Dedifferentiated amniotic fluid mesenchymal stem cell (primary cell): ENCODE data around the gene LAMA4.
"Not testable (repeated sequence)": the region's sequence is repeated elsewhere in the genome, so short reads cannot be mapped to it uniquely, and the experiment has no call there.

ENCODE experiments used
- DNase-seq: peaks from one replicate; pipeline ENCODE4 v3.0.0-alpha.2; 2016; ENCODE audit errors: extremely low spot score

Gene LAMA4

DNA sequence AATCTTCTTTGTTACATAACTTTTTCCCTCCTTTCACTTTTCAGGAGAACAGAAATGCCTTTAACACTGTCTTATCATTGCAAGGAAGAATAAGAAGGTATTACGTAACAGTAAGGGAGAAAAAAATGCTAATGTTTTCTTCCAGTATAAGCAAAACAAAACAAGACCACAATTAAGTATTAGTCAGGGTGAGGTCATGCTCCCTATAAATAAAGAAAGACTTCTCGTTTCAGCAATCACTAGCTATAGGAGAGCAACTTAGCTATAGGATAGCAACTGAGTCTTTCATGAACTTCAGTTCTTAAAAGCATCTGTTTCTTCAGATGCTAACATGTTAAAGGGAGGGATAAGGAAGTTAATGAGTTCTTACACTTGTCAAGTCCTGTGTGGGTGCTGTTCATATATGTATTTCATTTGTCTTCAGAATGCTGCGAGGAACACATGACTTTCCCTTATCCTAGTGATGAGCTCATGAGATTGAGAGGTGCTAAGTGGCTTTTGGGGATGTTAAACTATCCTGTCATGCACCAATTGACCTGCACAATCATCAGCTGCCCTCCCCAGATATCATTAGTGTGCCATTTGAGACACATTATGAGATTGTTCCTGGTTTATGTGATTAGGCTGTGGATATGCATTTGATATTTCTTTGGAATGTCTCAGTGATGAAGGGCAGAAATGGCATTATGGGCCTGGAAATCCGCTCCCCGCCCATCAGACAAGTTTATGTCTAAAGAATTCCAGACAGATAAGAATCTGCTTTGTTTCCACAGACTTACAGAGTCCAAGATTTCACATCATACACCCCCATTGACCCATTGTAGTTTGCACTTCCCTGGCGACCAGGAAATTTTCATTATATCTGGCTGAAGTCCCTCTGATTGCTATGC lies 37.5 kb downstream of the LAMA4 start:
- DNase-seq, result no peak

DNA sequence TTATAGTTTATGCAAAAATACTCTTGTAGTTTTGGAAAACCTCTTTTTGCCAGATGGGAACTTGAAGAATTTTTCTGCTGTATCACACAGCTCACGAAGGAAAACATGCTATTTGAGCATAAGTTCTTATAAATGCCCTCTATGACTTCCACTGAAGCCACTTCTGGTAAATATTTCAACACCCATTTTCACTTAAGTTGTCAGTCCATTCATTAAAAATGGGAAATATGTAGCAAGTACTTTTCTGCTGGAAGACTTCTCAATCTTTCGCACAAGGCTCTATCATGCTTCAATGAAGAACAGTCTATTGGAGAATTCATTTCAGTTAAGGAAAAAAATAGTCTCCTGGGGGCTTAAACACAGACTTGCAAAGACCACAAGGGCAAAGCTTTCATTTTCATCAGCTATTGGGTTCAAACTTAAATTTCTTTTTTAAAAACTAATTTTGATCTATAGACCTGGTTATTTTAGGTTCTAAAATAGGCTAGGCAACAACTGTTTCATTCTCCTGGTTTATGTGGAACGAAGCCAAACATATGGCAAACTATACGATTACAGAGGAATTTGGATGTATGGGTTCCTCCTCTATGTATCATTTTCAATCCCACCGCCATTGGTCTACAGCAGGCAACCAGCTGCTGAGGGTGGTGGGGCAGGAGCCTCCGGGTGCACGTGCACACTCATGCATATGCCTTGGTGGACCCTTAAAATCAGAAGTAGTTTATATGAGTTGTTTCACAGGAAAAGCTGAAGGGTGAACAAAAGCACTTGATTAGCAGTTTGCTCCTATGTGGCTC lies 38.7 kb downstream of the LAMA4 start:
- DNase-seq, result no peak

DNA sequence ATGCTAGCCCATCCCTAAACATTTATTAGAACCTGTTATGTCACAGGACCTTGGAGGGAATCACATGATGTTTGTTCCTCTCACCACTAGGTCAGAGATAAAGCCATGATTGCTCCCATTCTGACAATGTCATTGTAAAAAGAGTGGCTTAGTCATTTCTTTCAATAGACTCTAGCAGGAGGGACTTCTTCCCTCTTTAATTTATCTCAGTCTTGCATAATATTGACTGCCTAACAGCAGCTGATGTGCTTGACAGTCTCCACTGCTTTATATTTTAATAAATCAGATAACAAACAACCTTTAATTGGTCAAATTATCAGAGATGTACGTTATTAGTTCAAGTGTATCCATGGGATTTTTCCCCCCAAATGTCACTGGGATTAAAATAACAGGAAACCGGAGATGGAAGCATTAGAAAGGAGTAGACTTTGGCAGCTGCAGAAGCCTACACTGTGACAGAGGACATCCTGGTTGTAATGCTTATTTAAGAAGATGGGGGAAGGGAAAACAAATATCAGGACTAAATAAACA lies 39.6 kb downstream of the LAMA4 start:
- DNase-seq, result no peak

DNA sequence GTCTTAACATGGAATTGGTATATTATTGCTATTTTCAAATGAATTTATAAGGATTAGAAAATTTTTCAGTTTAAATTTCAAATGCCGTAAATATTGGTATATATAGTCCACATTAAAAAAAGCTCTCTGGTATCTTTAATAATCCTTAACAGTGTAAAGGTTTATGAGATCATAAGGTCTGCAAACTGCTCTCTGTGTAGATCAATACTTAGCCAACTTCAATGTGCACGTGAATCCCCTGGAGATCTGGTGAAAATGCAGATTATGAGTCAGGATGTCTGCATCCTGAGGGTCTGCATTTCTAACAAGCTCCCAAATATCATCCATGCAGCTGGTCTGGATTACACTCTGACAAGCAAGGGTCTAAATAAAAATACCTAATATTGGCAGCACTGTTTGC lies 43.5 kb downstream of the LAMA4 start:
- no peak for DNase-seq

DNA sequence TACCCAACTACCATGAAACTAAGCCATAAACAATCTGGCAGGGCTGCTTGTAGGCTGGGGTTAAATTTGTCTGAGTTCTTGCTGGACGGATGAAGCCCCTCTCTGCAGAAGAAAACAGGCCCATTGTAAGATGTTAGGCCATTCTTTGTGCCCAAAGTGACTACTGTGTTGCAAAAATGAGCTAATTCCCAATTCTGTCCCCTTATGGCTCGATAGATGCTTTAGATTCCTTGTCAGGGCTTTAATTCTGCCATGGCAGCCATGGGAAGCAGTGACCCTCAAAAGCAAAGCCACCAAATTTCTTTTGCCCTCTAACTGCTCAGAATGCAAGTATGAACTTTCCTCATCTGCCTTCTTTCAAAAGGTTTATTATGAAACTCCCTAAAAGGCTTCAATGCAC lies 45.2 kb downstream of the LAMA4 start:
- no peak for DNase-seq

DNA sequence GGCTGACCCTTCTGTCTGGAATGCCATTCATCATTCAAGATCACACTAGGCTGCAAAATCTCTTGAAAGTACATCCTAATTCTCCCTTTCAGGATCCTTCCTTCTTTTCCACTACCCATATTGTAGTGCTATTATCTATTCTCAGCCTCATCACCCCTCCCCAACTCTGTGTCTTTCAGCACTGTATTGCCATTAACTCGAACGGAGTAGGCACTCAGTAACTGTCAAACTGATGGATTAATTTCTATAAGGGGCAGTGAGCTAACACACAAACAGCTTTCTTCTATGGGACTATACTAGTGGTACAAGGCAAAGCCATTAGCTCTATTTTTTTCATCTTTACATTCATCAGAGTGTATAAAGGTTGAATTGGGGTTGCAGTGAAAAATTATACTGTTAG lies 46.6 kb downstream of the LAMA4 start:
- DNase-seq, result no peak

DNA sequence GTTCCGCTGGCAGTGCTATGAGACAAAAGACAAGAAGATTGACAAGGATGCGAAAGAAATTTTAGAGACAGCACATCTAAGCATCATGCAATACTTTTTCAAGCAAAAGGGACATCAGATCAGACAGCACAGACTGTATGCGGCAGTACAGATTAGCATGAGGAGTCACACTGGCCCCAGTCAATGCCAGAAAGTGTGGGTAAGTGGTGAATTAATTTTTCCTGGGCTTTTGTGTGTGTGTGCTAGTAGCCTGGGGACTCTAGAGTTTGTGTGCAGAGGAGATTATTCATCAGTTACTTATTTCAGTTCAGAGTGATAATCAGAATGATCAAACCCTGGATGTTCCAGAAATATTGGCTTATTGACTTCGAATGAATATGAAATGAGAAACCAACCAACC lies 47.2 kb downstream of the LAMA4 start:
- no peak for DNase-seq

DNA sequence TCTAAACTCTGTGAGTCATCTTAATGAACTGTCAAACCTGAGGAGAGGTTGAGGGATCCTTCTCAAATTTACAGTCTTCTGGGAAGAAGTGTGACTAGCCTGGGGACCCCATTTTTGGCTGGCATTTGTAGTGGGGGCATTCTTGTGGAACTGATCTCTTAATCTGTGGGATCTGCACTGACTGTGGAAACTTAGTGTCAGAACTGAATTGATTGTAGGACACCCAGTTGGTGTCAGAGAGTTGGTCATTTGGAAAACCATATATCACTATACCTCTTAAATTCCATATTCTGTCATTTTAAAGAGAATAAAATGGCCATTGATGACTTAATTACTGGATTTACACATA lies 48.3 kb downstream of the LAMA4 start:
- DNase-seq, result no peak

DNA sequence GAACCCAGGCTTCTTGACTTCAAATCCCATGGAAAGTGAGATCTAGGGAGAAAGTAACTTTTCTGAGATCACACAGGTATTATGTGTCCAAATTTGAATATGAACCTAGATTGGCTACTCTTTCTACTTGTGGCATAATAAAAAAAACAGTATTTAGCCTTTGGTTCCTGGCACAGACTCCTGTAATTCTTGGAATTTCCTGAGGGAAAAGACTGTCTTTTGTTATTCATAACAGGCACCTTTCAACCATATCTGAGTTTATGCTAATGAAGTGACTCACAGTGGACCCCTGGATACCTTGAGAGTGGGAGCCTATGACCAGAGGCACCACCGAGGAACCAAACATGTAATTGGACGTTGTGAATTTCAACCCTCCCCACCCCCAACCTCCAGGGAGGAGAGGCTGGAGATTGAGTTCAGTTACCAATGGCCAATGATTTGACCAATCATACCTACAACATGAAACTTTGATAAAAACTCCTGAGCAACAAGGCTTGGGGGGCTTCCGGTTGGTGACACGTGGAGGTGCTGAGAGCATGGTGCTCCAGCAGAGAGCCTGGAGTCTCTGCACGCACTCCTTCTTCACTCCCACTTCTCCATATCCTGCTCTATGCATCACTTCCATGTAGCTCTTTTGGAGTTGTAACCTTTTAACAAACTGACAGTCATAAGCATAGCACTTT lies 48.8 kb downstream of the LAMA4 start:
- DNase-seq, result no peak

DNA sequence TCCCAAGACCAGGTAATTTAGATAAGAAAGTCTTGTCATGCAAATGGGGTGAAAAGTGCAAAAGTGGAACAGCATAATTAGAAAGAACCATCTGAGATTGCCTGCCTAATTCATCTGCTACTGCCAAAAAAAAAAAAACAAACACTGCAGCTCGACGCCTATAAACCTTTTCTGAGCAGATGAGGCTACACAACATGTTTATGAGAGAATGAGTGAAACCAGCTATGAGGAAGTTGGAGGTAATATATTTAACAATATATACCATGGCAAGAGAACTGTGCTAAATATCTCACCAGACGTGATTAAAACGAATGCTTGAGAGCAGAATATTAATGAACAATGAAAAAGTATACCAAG lies 50.0 kb downstream of the LAMA4 start:
- DNase-seq, result no peak

DNA sequence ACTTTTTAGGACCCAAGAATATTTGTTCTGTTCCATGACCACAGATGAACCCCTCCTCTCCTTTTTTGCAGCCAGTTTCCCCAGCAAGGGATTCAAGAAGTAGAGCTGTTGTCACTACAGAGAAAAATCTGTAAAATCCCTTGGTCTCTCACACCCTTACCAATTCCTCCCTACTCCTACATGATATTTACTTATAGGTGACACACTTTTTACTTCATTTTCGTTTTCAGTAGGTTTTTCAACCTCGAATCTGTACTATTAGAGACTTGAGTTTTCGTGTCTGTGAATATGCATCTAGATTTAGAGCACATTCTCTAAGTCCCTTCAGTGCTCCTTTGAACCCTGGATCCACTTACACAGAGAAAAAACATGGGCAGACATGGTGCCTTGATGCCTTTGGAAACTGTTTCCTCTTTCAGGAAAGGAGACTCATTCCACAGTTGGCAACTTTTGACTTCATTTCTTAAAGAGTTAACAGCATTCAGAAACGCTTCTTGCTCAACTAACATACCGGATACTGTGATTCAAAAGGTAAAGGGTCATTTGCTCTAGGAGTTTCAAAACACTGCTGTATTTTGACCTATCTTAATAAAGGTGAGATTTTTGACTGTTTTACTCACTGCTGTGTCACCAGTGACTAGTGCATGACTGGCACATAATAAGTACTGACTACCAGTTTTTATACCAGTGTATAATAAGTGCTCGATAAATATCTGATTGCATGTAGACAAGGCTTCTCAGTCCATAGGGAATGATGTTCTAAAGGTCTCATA lies 50.6 kb downstream of the LAMA4 start:
- no peak for DNase-seq

DNA sequence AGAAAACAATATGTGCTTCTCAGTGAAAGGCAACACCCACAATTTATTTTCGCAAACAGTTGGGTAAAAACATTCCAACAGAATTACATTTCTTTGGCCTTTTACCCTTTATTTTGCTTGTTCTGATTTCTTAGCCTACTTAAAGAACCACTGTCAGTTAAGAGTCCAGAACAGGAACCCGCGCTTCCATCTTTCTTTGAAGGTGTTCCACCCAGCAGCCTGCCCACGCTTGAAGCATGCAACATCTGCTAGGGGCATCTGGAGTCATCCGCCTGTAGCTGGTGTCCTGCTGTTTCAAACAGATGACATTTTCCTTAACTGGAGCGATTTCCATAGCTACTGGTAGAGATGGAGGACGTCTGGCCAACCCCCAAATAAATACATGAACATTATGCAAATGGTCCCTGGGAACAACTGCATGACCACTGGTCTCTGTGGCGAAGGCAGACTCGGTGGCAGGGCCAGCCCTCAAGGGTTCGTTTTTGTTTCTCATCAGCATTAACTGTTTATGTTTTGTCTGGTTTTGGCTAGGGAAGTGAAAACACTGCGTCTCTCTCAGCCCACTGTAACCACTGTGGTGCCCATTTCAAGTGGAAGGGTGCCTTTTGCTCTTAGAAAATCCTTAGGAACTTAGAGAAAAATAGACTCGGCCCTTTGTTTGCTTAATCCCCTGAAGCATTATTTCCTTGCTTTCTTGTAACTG lies 51.6 kb downstream of the LAMA4 start:
- no peak for DNase-seq

DNA sequence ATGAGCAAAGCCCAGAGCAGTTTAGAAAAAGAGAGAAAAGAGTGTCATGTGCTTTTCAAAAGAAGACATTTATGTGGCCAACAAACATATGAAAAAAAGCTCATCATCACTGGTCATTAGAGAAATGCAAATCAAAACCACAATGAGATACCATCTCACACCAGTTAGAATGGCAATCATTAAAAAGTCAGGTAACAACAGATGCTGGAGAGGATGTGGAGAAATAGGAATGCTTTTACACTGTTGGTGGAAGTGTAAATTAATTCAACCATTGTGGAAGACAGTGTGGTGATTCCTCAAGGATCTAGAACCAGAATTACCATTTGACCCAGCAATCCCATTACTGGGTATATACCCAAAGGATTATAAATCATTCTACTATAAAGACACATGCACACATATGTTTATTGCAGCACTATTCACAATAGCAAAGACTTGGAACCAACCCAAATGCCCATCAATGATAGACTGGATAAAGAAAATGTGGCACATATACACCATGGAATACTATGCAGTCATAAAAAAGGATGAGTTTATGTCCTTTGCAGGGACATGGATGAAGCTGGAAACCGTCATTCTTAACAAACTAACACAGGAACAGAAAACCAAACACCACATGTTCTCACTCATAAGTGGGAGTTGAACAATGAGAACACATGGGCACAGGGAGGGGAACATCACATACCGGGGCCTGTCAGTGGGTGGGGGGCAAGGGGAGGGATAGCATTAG lies 54.0 kb downstream of the LAMA4 start:
- DNase-seq, result not testable (repeated sequence)

DNA sequence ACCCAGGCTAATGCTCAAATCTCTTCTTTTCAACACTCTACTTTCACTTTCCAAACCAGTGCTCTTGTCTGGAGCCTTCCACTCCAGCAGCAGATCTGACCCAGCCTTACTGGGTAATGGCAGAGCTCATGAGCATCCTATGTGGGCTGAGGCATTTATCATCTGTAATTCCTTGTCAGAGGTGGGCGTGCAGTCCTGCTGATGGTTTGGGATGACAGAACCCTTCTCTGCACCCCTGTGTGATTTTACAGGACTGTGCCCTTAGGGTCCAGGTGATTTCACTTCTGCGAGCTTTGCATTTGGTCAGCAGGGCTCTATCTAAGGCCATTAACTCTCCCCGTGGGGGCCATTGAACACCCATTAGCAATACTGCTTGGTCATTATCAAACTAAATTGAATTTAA lies 55.4 kb downstream of the LAMA4 start:
- no peak for DNase-seq

DNA sequence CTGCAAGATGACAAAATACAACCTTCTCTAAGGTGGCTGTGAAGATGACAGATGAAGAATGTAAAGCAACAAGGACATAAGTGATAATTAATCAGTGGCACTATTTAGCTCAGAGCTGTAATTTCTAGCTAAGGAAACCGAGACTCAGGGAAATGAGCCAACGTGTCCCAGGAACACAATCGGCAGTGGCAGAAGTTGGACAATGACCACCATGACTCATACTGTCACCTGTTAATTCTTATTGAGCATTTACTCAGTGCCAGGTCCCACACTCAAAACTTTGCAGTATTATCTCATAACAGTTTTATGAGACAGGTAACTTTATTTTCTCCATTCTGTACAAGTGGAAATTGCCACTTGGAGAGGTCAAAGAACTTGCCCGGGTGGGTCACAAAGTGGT lies 55.8 kb downstream of the LAMA4 start:
- DNase-seq, result no peak

DNA sequence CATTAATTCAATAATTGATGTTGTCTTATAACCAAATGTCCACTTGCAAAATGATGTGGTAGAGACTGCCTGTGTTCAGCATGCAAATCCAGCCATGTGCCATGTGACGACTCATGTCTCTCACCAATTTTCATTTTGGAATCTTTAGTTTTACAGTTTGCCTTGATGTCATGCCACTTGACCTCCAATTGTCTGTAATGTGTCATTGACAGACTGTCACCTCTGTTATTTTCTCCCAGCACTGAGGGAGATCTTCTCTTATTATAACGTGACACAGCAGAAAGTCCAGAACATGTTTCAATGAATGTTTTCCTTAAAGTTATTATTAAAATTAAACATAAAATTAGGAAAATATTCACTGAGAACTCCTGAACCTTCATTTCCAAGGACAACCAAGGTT lies 56.7 kb downstream of the LAMA4 start:
- DNase-seq, result no peak

DNA sequence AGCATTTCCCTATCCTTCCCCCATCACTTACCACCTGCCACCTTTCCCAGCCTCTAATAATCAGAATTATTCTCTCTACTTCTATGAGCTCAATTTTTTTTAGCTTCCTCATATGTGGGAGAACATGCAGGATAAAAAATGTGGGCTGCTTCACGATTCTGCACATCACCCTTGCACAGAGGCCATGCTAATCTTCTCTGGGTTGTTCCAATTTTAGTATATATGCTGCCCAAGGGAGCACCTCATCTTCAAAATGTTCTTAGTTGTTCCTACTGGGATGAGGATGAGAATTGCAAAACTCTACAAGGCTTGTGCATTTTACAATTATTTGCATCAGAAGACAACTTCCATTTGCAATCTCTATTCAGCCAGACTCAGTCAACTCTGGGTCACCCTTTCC lies 58.1 kb downstream of the LAMA4 start:
- no peak for DNase-seq

DNA sequence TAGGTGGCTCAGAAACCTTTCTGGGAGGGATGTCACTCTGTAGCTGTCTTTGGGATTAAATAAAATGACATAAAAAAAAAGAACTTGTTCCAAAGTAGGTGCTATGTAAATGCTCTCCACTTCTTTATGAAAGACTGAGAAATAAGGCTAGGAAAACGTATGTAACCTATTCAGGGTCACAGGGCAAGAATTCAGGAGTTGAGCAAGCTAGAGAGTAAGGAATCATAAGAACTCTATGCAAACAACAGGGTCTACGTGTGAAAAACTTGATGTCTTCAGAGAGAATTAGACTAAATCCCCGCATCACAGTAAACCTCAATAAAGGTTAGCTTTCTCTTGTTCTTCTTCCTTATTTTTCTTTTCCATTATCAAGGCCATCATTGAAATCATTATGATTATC lies 59.2 kb downstream of the LAMA4 start:
- no peak for DNase-seq

DNA sequence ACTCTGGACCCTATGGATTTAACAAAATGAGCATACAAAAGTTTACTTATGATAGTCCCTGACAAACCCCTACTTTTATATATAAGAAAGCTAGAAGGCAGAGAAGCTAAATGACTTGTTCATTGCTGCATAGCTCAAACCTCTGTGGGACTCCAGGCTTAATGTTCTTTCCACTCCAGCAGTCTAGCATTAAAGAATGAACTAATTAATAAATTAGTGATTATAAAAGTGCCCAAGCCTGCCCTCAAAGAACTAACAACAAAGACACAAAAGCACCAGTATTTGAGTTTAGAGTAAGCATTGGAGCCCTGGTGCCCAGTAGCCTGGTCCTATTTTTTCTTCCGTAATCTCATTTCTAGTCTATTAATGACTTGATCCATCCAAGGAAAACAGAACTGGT lies 59.9 kb downstream of the LAMA4 start:
- no peak for DNase-seq

DNA sequence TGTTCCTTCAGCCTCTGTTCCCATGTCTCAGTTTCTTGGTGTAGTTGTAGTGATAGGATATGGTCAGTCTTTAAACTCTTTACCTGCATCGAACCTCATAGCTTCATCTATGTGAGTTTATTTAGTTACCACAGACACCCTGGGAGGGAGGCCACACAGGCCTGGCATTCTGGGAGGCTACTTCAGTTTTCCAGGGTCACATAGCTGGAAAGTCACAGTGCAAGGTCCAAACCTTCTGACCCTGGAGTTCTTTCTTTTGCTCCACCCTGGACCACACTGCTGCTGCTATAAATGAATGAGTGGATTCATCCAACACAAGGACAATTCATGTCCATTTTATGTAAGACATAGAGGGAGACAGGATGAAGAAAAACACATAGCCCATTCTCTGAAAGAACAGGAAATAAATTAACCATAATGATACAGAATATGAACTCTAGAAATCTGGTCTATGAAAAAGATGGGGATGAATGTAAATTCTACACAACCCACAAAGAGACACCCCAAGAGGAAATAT lies 60.8 kb downstream of the LAMA4 start:
- no peak for DNase-seq
